HG03457 (cell line): Measurements from ENCODE around the gene RABEP2.
"Not testable (repeated sequence)": the region's sequence is repeated elsewhere in the genome, so short reads cannot be mapped to it uniquely, and the experiment has no call there.

Experiments used
- ATAC-seq: cut with Tn5 transposase; IDR thresholded peaks from one replicate; pipeline ENCODE4 v1.9.1; 2021; ENCODE audit warnings: moderate number of reproducible peaks; ENCODE audit not compliant: unreplicated experiment

Gene RABEP2

GRCh38 chr16:28879841-28880588 is 45.0 kb downstream of the RABEP2 start:
- peak; percentile 77 for ATAC-seq

GRCh38 chr16:28879261-28879840 is 45.7 kb downstream of the RABEP2 start:
- ATAC-seq = peak; percentile 21

- no peak for ATAC-seq
Measured at GRCh38 chr16:28878083-28878926, 46.7 kb downstream of the RABEP2 start, which contains the start of gene ATP2A1. Gene ATP2A1, plus strand, starts transcription at chr16:28878488. Its CDS starts 184 bp downstream, at chr16:28878672.

- no peak for ATAC-seq
Measured at GRCh38 chr16:28877655-28878000, 47.4 kb downstream of the RABEP2 start.

GRCh38 chr16:28876973-28877654 is 47.9 kb downstream of the RABEP2 start:
- no peak for ATAC-seq

GRCh38 chr16:28876019-28876659 is 48.9 kb downstream of the RABEP2 start:
- no peak for ATAC-seq

- no peak for ATAC-seq
Measured at GRCh38 chr16:28875134-28876018, 49.7 kb downstream of the RABEP2 start.

- no peak for ATAC-seq
Measured at GRCh38 chr16:28874406-28874805, 50.6 kb downstream of the RABEP2 start.

GRCh38 chr16:28873543-28874201 is 51.4 kb downstream of the RABEP2 start:
- ATAC-seq = no peak

GRCh38 chr16:28872952-28873351 is 52.1 kb downstream of the RABEP2 start:
- no peak for ATAC-seq

- ATAC-seq = no peak
Measured at GRCh38 chr16:28869201-28869600, 55.8 kb downstream of the RABEP2 start.

GRCh38 chr16:28867646-28868045 is 57.4 kb downstream of the RABEP2 start:
- not testable (repeated sequence) for ATAC-seq

- no peak for ATAC-seq
Measured at GRCh38 chr16:28867241-28867640, 57.8 kb downstream of the RABEP2 start.

GRCh38 chr16:28866454-28866804 is 58.6 kb downstream of the RABEP2 start:
- ATAC-seq = no peak

GRCh38 chr16:28865722-28866453 is 59.1 kb downstream of the RABEP2 start:
- ATAC-seq = no peak

- no peak for ATAC-seq
Measured at GRCh38 chr16:28865001-28865688, 59.9 kb downstream of the RABEP2 start.

GRCh38 chr16:28863929-28864793 is 60.9 kb downstream of the RABEP2 start:
- no peak for ATAC-seq
